GM19328 (cell line): ENCODE measurements around the gene EHD1.

Experiments
- ATAC-seq: cut with Tn5 transposase; IDR thresholded peaks from one replicate; pipeline ENCODE4 v1.9.1; 2021; ENCODE audit warnings: mild to moderate bottlenecking, moderate library complexity; ENCODE audit not compliant: unreplicated experiment

The EHD1 gene

DNA sequence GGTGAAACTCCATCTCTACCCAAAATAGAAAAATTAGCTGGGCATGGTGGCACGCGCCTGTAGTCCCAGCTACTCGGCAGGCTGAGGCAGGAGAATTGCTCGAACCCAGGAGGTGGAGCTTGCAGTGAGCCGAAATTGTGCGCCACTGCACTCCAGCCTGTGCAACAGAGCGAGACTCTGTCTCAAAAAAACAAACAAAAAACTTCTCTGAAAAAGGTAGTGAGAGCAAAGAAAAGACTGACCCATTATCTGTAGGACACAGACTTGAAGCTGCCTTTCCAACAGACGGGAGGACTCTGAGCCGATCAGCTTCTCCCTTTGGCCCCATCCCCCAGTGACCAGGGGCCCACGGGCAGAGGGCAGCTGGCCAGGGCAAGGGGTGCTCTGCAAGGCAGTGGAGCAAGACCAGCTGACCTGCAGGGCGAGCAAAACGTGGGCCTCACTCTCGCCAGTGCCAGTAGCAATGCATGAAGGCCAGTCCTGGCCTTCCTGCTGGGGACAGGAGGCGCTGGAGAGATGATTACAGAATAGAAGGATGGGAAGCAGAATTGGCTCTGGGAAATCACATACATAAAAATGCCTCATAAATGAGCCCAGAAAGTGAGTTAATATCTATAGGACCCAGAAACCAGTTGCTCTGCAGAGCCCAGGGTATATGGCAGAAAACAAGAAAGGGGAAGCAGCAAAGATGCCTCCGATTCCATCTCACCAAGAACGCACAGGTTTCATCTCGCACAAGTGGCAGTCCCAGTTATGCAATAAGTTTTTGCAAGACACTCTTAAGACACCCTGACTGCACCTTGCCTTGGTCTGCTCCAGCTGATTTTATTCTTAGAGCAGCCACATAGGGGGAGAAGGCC lies 2.8 kb downstream of the EHD1 start:
- no peak for ATAC-seq

DNA sequence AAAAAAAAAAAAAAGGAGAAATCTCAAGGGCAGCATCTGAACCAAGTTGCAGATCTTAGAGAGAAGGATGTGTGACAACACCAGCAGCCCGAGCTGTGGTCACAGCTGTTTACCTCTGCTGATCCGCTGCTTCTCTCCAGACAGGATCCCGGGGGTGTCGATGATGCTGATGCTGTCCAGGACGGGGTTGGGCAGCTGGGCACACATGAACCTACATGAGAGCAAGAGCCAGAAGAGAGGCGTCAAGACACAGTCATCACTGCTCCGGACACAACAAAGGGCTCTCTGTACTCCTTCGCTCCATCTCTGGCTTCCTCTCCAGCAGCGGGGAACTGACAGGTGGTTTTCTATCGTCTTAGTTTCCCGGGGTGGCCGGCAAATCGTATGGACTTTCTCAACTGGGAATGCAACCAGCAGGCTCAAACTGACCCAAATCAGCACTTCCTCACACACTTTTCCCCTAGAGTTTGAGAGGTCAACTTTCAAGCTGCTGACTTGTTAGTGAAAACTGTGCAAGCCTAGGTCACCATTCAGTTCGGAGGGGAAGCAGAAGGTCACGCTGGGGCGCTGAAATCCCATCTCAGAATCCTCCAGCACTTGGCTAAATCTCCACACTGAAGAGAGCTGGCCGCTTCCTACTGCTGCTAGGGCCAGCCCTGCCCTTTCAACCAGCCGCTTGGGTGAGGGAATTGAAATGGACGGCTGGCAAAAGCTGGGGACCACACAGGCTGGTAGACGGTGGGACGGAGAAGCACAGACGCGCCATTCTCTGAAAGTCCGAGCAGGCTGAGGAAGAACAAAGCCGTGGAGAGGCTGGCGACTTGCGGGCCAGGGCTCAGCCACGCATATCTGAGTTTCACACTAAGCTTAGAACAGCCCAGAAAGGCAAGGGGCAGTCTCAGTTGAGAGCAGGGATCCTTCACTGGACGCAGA lies 3.8 kb downstream of the EHD1 start:
- no peak for ATAC-seq

- no peak for ATAC-seq
Observed at GRCh38 chr11:64872790-64873488, 5.5 kb downstream of the EHD1 start.

DNA sequence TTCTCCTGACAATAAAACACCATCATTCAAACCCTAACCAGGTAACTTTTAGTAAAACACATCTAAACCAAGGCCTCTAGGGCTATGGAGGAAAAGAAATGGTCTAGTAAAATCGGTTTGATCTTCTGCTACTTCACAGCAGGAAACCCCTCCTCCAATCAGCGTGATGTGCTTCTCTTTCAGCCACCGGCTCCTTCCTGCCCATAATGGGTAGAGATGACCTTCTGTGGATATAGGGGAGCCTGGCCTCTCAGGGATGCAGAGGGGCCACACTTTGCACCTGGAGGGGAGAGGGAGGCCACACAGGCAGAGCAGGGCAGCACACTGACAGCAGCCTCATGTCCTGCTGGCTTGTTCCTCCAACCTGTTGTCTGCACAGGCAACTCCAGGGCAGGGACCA lies 6.9 kb downstream of the EHD1 start:
- no peak for ATAC-seq

GRCh38 chr11:64870893-64871466 lies 7.4 kb downstream of the EHD1 start:
- ATAC-seq: no peak

DNA sequence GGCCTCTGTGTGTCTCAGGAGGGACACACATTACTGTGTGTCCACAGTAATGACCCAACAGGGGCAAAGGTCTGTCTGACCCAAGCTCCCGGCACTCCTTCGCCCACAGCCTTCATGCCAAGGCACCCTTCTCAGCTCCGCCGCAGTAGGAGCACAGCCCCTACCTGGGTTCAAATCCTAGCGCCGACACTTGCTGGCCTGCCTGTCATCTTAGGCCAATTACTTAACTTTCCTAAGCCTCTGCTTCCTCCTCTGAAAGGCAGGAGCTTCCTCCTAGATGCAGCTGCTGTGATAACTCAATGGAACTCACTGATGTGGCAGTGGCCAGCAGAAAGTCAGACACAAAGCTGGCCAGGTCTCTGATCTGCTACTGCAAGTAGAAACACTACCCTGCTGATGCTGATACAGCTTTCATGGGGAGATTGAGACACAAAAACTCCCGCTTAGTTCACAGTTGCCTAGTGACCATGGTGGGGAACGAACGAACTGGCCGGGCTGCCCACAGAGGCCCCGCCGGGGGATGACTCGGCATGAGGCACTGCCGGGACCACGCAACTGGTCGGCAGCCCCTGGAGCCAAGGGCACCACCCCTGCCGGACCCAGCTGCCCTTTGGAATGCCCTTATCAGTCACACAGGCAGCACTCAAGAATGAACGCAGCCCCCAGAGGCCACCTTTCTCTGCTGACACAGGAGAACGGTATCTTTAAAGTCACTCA lies 8.1 kb downstream of the EHD1 start:
- no peak for ATAC-seq

GRCh38 chr11:64869571-64870175 lies 8.7 kb downstream of the EHD1 start:
- no peak for ATAC-seq

- ATAC-seq: no peak
Observed at GRCh38 chr11:64868904-64869570, 9.4 kb downstream of the EHD1 start.

DNA sequence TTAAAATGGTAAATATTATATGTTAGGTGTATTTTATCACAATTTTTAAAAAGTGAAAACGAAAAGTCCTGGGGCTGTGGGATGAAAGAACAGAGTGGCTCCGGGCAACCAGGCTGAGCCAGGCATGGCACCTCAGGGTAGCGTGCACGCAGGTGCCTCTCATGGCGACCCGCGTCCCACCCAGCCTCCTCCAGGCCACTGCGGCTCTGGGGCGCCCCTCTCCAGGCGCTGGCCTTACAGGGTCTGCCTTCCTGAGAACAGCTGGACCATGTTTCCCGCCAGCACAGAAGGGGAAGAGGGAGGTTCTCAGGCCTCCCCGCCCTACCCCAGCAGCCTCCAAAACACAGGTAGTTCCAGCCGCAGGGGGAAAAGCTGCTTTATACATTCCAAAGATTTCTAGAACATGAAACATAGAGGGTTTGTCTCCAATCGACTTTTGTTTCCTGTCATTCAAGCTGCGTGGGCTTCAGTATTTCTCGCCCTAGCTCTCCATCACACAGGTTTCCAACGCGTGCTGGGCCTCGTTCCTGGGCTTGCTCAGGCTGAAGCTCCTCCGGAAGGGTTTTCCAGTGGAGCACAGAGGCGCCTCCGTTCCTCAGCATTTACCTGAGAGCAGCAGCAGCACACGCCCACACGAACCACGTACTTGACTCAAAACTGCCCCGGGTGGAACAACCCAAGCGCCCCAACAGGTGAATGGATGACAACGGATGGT lies 10.5 kb downstream of the EHD1 start:
- no peak for ATAC-seq

DNA sequence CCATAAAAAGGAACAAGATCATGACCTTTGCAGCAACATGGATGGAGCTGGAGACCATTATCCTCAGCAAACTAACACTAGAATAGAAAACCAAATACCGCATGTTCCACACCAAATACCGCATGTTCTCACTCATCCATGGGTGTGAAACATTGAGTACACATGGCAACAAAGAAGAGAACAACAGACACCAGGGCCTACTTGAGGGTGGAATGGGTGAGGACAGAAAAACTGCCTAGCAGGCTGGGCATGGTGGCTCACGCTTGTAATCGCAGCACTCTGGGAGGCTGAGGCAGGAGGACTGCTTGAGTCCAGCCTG lies 12.3 kb downstream of the EHD1 start:
- ATAC-seq: no peak

DNA sequence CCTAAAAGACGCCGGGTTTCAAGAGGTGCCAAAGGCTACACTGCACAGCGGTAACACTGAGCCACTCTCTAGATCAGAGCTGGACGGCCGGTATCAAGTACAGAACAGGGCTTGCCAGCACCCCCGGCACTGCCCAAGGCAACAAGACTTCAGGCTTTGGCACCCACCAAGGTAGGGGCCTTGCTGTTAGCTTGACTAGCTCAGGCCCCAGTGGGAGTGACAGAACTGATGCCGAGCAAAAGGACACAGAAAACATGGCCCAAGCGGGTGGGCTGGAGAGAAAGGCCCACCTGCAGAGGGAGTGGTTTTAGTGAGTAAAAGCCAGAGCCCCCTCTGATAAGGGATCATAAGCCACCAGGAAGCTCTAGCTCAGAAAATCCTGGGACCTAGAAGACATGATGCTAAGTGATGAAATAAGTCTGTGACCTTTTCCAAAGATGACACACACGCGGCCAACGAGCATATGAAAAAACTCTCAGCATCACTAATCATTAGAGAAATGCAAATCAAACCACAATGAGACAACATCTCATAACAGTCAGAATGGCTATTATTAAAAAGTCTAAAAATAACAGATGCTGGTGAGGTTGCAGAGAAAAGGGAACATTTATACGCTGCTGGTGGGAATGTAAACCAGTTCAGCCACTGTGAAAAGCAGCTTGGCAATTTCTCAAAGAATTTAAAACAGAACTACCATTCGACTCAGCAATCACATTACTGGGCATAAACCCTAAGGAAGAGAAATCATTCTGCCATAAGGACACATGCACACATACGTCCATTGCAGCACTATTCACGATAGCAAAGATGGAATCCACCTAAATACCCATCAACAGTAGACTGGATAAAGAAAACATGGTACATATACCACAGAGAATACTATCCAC lies 12.9 kb downstream of the EHD1 start:
- ATAC-seq: no peak

- no peak for ATAC-seq
Observed at GRCh38 chr11:64864473-64865285, 13.7 kb downstream of the EHD1 start.

DNA sequence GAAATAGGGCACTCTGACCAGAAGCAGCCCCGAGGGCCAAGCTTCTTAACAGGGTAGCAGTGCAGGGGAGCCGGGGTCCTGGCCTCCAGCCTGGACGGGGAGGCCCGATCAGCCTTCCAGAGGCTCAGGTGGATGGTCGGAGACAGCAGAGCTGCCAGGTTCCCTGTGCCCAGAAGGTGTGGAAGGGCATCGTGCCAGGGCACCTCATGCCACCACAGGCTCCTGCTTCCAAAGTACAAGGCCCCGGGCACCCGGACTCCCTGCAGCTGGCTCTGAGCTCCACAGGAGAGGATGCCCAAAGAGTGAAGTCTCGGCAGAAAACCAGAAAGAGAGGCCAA lies 14.3 kb downstream of the EHD1 start:
- ATAC-seq: no peak

DNA sequence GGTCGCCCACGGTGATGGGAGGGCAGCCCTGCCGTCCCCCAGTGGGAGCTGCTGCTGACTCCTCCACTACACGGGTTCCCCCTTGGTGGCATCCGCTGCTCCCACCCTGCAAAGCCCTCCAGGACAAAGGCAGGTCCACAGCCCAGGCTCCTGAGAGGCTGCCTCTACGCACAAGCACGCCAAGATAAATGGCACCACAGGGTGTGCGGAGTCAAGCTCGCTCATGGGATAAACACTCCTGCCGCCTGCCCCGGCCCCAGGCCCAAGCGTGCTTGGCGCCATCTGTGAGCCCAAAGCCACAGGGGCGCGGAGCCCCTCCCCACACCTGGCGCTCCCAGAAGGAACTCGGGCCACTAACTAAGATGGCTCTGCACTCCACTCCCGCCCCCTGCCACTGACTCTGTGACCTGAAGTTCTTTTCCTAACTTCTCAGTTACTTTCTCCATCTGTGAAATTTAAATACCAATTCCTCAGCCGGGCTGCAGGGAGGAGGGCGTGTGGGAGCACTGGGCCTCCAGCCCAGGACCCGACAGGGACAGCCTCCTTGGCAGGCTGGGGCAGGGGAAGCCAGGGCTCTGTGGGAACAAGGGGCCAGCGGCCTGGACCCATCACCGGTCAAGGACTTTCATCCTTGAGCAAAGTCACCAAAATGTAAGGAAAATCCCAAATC lies 14.9 kb downstream of the EHD1 start:
- ATAC-seq: no peak

DNA sequence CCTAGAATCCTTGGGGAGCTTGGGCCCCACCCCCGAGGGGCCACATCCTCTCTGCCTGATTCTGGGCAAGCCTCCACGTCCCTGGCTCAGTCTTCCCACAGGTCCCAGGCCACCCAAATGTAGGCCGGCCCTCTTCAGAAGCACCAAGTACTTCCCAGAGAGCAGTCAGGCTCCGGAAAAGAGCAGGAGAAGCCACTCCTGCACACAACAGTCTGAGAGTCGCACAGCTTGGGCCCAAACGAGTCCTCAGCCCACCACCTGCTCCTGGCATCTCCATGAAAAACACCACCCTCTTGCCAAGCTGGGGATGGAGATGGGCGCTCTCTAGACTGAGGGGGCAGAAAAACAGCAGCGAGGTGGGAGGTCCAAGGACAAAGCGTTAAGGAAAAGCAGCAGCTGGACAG lies 15.4 kb downstream of the EHD1 start:
- no peak for ATAC-seq

DNA sequence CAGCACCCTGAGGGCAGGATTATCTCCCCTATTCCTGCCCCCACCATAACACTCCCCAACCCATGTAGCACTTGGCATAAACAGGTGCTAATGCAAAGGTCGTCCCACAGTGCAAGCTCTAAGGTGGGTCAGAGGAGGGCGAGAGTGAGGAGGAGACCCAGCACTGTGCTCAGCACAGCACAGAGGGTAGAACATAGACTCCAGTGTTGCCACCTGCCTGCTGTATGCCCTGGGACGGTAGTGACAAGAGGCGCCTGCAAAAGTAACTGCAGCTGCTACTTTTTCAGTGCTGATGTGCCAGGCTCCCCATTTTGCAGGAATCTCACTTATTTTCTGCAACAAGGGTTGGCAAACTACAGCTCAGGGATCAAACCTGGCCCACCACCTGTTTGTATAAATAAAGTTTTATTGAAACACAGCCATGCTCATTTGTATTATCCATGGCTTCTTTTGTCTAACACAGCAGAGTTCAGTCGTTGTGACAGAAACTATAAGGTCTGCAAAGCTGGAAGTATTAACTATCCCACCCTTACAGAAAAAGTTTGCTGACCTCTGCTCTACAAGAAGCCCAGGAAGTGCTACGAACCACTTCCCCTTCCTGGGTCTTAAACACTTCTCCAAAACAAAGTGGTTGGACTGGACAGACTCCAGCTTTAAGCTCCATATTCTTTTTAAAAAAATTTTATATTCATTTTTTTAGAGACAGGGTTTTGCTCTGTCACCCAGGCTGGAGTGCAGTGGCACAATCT lies 17.0 kb downstream of the EHD1 start:
- no peak for ATAC-seq
